Measurements from ENCODE around the gene FHIT. TPM values are rescaled to one million over a fixed set of nuclear protein-coding genes. Genes with fewer than 3 reads are reported as not detected.

FHIT gene
- total RNA-seq, 1 experiment from 2014 or later: 20.1 TPM

DNA sequence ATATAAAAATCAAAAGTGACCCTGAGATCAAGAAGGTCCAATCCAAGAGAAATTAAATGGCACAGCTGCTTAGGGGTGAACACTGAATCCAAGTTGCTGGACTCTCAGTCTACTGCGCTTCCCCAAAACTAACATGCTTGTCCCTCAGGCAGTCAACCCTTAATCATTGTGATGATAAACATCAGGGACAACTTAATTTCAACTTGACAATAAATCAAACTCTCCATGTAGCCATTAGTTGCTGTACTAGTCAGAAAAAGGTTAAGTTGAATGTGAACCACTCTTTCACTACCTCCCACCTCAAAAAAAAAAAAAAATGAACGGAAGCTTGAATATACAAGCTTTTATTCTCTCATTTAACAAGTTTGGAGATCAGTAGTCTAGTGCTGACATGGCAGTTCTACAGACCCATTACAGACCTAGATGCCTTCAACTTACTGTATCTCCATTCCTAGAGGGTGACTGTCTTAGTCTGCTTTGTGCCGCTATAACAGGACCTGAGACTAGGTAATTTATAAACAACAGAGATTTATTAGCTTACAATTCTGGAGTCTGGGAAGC is 185.7 kb downstream of the FHIT start:
- Mint-ChIP-seq H3K4me1 (ENCODE audit: insufficient read depth, unreplicated experiment) (no peaks in the 10 kb centered on the region), H3K36me3 (ENCODE audit: insufficient read depth, unreplicated experiment) (no peaks in the 10 kb centered on the region), H3K9me3 (ENCODE audit: unreplicated experiment) (no peaks in the 10 kb centered on the region), H3K27ac (ENCODE audit: low read depth, unreplicated experiment) (no peak overlapping the region), H3K27me3 (ENCODE audit: insufficient read depth, unreplicated experiment) (no peaks in the 10 kb centered on the region), H3K4me3 (ENCODE audit: unreplicated experiment) (no peak overlapping the region)
- BruUV-seq (replicated peaks): no TSS peak
- TF ChIP-seq CTCF (IDR thresholded peaks at IDR 0.05; ENCODE audit: unreplicated experiment): no peak
- POLR2A ChIA-PET: no interaction called here
- CTCF ChIA-PET: interaction anchor here (0.6 kb wide), 1 partner anchor 12 kb away, joined by 3 read pairs; no protein-coding TSS in a partner anchor
- intact Hi-C loops (cut with micrococcal nuclease): no loop called here
- DNase-seq (ENCODE audit: unreplicated experiment): no peak

- no peak for DNase-seq (ENCODE audit: unreplicated experiment)
- BruUV-seq (replicated peaks): no TSS peak
- ChIA-PET CTCF (interaction anchor here (0.6 kb wide), 2 partner anchors 195 to 429 kb away, joined by 3 to 5 read pairs; no protein-coding TSS in a partner anchor), POLR2A (no interaction called here)
- intact Hi-C loops (cut with micrococcal nuclease): no loop called here
- no peak overlapping the region for H3K27ac Mint-ChIP-seq (ENCODE audit: low read depth, unreplicated experiment)
- no peak for TF ChIP-seq CTCF (IDR thresholded peaks at IDR 0.05; ENCODE audit: unreplicated experiment)
- no peak overlapping the region for H3K4me3 Mint-ChIP-seq (ENCODE audit: unreplicated experiment)
- H3K27me3 Mint-ChIP-seq (ENCODE audit: insufficient read depth, unreplicated experiment): no peaks in the 10 kb centered on the region
- no peaks in the 10 kb centered on the region for H3K4me1 Mint-ChIP-seq (ENCODE audit: insufficient read depth, unreplicated experiment)
- no peaks in the 10 kb centered on the region for H3K36me3 Mint-ChIP-seq (ENCODE audit: insufficient read depth, unreplicated experiment)
- H3K9me3 Mint-ChIP-seq (ENCODE audit: unreplicated experiment): no peaks in the 10 kb centered on the region
These were observed 190.0 kb downstream of the FHIT start for GRCh38 chr3:61061092-61061723.

DNA sequence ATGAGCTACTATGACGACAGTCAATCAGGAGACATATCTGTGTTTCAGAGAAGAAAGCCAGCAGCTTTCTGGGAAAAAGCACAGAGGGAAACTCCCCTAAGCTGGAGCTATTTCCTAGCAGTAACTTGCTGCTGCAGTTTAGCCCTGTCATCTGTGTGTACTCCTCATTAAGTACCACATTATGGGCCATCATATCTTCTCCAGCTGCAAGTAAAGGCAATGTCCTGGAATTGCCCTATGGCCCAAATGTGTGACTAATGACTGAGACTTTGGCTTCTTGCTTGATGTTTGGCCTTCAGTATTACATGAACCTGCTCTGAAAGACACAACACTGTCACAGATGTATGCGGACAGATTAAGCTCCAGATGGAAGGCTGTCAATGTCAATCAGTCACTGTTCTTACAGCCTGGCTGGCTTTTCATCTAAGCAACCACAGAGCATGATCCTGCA is 190.8 kb downstream of the FHIT start:
- BruUV-seq (replicated peaks): no TSS peak
- ChIA-PET POLR2A (no interaction called here), CTCF (no interaction called here)

DNA sequence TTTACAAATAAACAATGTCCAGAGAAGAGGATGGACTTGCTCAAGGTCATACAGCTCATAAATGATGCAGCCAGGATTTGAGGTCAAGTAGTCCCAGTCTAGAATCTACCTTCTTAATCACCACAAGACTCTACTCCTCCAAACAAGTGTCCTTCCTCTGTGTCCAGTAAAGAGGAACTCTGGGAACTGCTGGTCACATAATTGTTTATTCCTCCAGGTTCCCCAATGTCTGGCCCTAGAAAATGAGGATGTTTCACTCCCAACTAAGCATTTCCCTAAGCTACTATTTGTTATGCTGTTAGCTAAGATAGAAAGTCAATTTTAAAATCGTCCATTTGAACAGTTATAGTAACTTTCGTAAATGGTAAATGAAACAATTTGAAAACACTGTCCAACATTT is 192.4 kb downstream of the FHIT start:
- no peaks in the 10 kb centered on the region for H3K9me3 Mint-ChIP-seq (ENCODE audit: unreplicated experiment)
- no peak overlapping the region for H3K4me3 Mint-ChIP-seq (ENCODE audit: unreplicated experiment)
- H3K27me3 Mint-ChIP-seq (ENCODE audit: insufficient read depth, unreplicated experiment): no peaks in the 10 kb centered on the region
- CTCF ChIA-PET: no interaction called here
- no peak for TF ChIP-seq CTCF (IDR thresholded peaks at IDR 0.05; ENCODE audit: unreplicated experiment)
- intact Hi-C loops (cut with micrococcal nuclease): no loop called here
- no peaks in the 10 kb centered on the region for H3K4me1 Mint-ChIP-seq (ENCODE audit: insufficient read depth, unreplicated experiment)
- no peaks in the 10 kb centered on the region for H3K36me3 Mint-ChIP-seq (ENCODE audit: insufficient read depth, unreplicated experiment)
- no TSS peak for BruUV-seq (replicated peaks)
- POLR2A ChIA-PET: no interaction called here
- no peak overlapping the region for H3K27ac Mint-ChIP-seq (ENCODE audit: low read depth, unreplicated experiment)
- no peak for DNase-seq (ENCODE audit: unreplicated experiment)

More for the DNA sequence above, 190.8 kb downstream of the FHIT start:
- no peak overlapping the region for H3K4me3 Mint-ChIP-seq (ENCODE audit: unreplicated experiment)
- intact Hi-C loops (cut with micrococcal nuclease): no loop called here
- H3K36me3 Mint-ChIP-seq (ENCODE audit: insufficient read depth, unreplicated experiment): no peaks in the 10 kb centered on the region
- H3K9me3 Mint-ChIP-seq (ENCODE audit: unreplicated experiment): no peaks in the 10 kb centered on the region
- no peak overlapping the region for H3K27ac Mint-ChIP-seq (ENCODE audit: low read depth, unreplicated experiment)
- no peaks in the 10 kb centered on the region for H3K4me1 Mint-ChIP-seq (ENCODE audit: insufficient read depth, unreplicated experiment)
- TF ChIP-seq CTCF (IDR thresholded peaks at IDR 0.05; ENCODE audit: unreplicated experiment): no peak
- no peaks in the 10 kb centered on the region for H3K27me3 Mint-ChIP-seq (ENCODE audit: insufficient read depth, unreplicated experiment)
- no peak for DNase-seq (ENCODE audit: unreplicated experiment)

Measured in MCF 10A (cell line).